GM23338 (cell line): ENCODE data around the gene SPINT3. TPM values are rescaled to one million over a fixed set of nuclear protein-coding genes. Genes with fewer than 3 reads are reported as not detected.

Experiments
- ATAC-seq: fragments of 200-7000 bp; cut with Tn5 transposase; 3 replicates; pipeline ENCODE4 v1.9.1; 2020
- DNase-seq: peaks from one replicate; pipeline ENCODE4 v3.0.0-alpha.2; 2015; ENCODE audit warnings: low spot score
- H2AFZ ChIP-seq: fragments of 200-600 bp; sonication (generic); 2 replicates; pipeline ENCODE4 v1.8.0; 2016; ENCODE audit warnings: antibody characterized with exemption, mild to moderate bottlenecking, moderate library complexity
- H3F3A ChIP-seq: fragments of 200-600 bp; sonication (generic); replicated peaks from 2 replicates; pipeline ENCODE4 v1.8.0; 2017; ENCODE audit warnings: antibody characterized with exemption, mixed run types, low read depth
- H3K27ac ChIP-seq: fragments of 200-600 bp; sonication (generic); 2 replicates; pipeline ENCODE4 v1.6.1; 2016; ENCODE audit warnings: low read depth
- H3K27me3 ChIP-seq: fragments of 200-600 bp; sonication (generic); 2 replicates; pipeline ENCODE4 v1.8.0; 2016; ENCODE audit warnings: mild to moderate bottlenecking, mixed run types, moderate library complexity; ENCODE audit not compliant: insufficient read depth
- H3K36me3 ChIP-seq: fragments of 200-600 bp; sonication (generic); 2 replicates; pipeline ENCODE4 v1.8.0; 2016; ENCODE audit warnings: mild to moderate bottlenecking; ENCODE audit not compliant: insufficient read depth
- H3K4me1 ChIP-seq: fragments of 200-600 bp; sonication (generic); 2 replicates; pipeline ENCODE4 v1.8.0; 2016; ENCODE audit warnings: mild to moderate bottlenecking, moderate library complexity; ENCODE audit not compliant: insufficient read depth
- H3K4me2 ChIP-seq: fragments of 200-600 bp; sonication (generic); 2 replicates; pipeline ENCODE4 v1.7.1; 2017; ENCODE audit warnings: mixed run types
- H3K4me3 ChIP-seq: fragments of 200-600 bp; sonication (generic); 2 replicates; pipeline ENCODE4 v1.6.1; 2016; ENCODE audit warnings: mixed run types
- H3K79me2 ChIP-seq: fragments of 200-600 bp; sonication (generic); replicated peaks from 2 replicates; pipeline ENCODE4 v1.8.0; 2017; ENCODE audit warnings: mild to moderate bottlenecking; ENCODE audit not compliant: insufficient read depth
- H3K9me2 ChIP-seq: fragments of 200-600 bp; sonication (generic); 2 replicates; pipeline ENCODE4 v1.8.0; 2017; ENCODE audit not compliant: insufficient read depth
- H4K20me1 ChIP-seq: fragments of 200-600 bp; sonication (generic); replicated peaks from 2 replicates; pipeline ENCODE4 v1.8.0; 2017; ENCODE audit warnings: mild to moderate bottlenecking; ENCODE audit not compliant: insufficient read depth
- H3K27ac Mint-ChIP-seq: 2 replicates; pipeline ENCODE4 v1.8.0; 2020; ENCODE audit warnings: inconsistent platforms, mild to moderate bottlenecking, moderate library complexity, mixed read lengths
- H3K27me3 Mint-ChIP-seq: 3 replicates; pipeline ENCODE4 v1.8.0; 2022; ENCODE audit warnings: low read depth, mild to moderate bottlenecking, moderate library complexity, mixed read lengths, inconsistent platforms; ENCODE audit not compliant: insufficient read depth, poor library complexity
- H3K36me3 Mint-ChIP-seq: 3 replicates; pipeline ENCODE4 v1.8.0; 2021; ENCODE audit warnings: low read depth, mild to moderate bottlenecking, inconsistent platforms, moderate library complexity, mixed read lengths
- H3K4me1 Mint-ChIP-seq: 3 replicates; pipeline ENCODE4 v1.8.0; 2020; ENCODE audit warnings: mild to moderate bottlenecking, inconsistent platforms, mixed read lengths
- H3K4me3 Mint-ChIP-seq: 3 replicates; pipeline ENCODE4 v1.8.0; 2021; ENCODE audit warnings: moderate library complexity, mild to moderate bottlenecking, inconsistent platforms, mixed read lengths
- H3K9me3 Mint-ChIP-seq: 3 replicates; pipeline ENCODE4 v1.8.0; 2020; ENCODE audit warnings: moderate library complexity, mild to moderate bottlenecking, inconsistent platforms, mixed read lengths
- EZH2phosphoT487 ChIP-seq: fragments of 200-600 bp; sonication (generic); IDR thresholded peaks from one replicate; pipeline ENCODE4 v1.8.1; 2018; ENCODE audit warnings: antibody characterized with exemption; ENCODE audit not compliant: unreplicated experiment
- JUNB ChIP-seq: IDR thresholded peaks from one replicate; pipeline ENCODE4 v1.6.1; 2016; ENCODE audit warnings: antibody characterized with exemption; ENCODE audit not compliant: unreplicated experiment
- POLR2AphosphoS5 ChIP-seq: IDR thresholded peaks from 2 replicates; pipeline ENCODE4 v1.6.1; 2016; ENCODE audit warnings: antibody characterized with exemption, low read depth
- REST ChIP-seq: IDR thresholded peaks from one replicate; pipeline ENCODE4 v1.6.1; 2018; ENCODE audit warnings: antibody characterized with exemption; ENCODE audit not compliant: unreplicated experiment
- ZNF114 ChIP-seq: fragments of 250-450 bp; sonication (Bioruptor Pico); IDR thresholded peaks from 2 replicates; pipeline ENCODE4 v1.5.0; 2020; ENCODE audit warnings: mild to moderate bottlenecking, moderate library complexity
- polyA plus RNA-seq: library from polyadenylated mRNA; unstranded; fragments of >200 nt; fragmentation: Nextera tagmentation; extraction: Ambion mirVana; gene quantifications from 2 replicates; pipeline ENCODE4 v1.2.1, GENCODE V29; 2016
- total RNA-seq: library from RNA; depleted of rRNA; stranded (reverse); fragments of >200 nt; shearing (Covaris generic); gene quantifications from 2 replicates; pipeline ENCODE4 v1.2.3, GENCODE V29; 2014
- TF ChIP-seq, protein P1 (sequence below): fragments of 250-450 bp; sonication (Bioruptor Pico); IDR thresholded peaks from 2 replicates; pipeline ENCODE4 v1.5.0; 2020; ENCODE audit warnings: mild to moderate bottlenecking, moderate library complexity
- TF ChIP-seq, protein P2 (sequence below), 2 experiments: fragments of 200-600 bp in 1 of 2; sonication (generic) in 1 of 2; conservative IDR thresholded peaks; 2 replicates each; pipeline versions ENCODE4 v1.5.1 to v1.6.1; 2016 to 2017; ENCODE audit warnings: antibody characterized with exemption in 2 of 2, low read depth in 2 of 2, mild to moderate bottlenecking in 2 of 2, moderate library complexity in 1 of 2

Gene SPINT3
- total and polyA plus RNA-seq, 2 experiments from 2014 or later, result not detected

DNA sequence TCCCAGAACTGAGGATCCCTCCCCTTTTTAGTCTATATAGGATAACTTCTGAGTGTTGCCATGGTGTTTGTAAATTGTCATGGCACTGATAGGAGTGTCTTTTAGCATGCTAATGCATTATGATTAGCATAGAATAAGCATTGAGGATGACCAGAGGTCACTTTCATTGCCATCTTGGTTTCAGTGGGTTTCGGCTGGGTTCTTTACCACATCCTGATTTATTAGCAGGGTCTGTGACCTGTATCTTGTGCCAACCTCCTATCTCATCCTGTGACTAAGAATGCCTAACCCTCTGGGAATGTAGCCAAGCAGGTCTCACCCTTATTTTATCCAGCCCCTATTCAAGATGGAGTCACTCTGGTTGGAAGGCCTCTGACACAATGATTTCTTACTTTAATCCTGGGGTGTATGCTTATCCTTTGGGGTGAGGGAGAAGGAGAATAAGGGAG, 26.3 kb downstream of the SPINT3 start:
- no peaks in the 10 kb centered on the region for H3K27me3 ChIP-seq
- peaks cover 10% of the 10 kb centered on the region for H3K27me3 Mint-ChIP-seq
- no peaks in the 10 kb centered on the region; the same call in 2 of the 3 replicates for H3K9me3 Mint-ChIP-seq
- ATAC-seq (no peak), DNase-seq (peak; percentile 18)
- no peaks in the 10 kb centered on the region; the same call in 1 of the 2 replicates for H3K36me3 ChIP-seq
- no peak overlapping the region for H3K4me3 ChIP-seq
- peaks cover 10% of the 10 kb centered on the region; the same call in 1 of the 2 replicates for H3K4me1 ChIP-seq
- H2AFZ ChIP-seq, result no peak overlapping the region
- no peak overlapping the region for H3K4me2 ChIP-seq
- peaks cover 26% of the 10 kb centered on the region for H3K4me1 Mint-ChIP-seq
- H3K27ac ChIP-seq, result no peak overlapping the region
- TF ChIP-seq, protein P1, sequence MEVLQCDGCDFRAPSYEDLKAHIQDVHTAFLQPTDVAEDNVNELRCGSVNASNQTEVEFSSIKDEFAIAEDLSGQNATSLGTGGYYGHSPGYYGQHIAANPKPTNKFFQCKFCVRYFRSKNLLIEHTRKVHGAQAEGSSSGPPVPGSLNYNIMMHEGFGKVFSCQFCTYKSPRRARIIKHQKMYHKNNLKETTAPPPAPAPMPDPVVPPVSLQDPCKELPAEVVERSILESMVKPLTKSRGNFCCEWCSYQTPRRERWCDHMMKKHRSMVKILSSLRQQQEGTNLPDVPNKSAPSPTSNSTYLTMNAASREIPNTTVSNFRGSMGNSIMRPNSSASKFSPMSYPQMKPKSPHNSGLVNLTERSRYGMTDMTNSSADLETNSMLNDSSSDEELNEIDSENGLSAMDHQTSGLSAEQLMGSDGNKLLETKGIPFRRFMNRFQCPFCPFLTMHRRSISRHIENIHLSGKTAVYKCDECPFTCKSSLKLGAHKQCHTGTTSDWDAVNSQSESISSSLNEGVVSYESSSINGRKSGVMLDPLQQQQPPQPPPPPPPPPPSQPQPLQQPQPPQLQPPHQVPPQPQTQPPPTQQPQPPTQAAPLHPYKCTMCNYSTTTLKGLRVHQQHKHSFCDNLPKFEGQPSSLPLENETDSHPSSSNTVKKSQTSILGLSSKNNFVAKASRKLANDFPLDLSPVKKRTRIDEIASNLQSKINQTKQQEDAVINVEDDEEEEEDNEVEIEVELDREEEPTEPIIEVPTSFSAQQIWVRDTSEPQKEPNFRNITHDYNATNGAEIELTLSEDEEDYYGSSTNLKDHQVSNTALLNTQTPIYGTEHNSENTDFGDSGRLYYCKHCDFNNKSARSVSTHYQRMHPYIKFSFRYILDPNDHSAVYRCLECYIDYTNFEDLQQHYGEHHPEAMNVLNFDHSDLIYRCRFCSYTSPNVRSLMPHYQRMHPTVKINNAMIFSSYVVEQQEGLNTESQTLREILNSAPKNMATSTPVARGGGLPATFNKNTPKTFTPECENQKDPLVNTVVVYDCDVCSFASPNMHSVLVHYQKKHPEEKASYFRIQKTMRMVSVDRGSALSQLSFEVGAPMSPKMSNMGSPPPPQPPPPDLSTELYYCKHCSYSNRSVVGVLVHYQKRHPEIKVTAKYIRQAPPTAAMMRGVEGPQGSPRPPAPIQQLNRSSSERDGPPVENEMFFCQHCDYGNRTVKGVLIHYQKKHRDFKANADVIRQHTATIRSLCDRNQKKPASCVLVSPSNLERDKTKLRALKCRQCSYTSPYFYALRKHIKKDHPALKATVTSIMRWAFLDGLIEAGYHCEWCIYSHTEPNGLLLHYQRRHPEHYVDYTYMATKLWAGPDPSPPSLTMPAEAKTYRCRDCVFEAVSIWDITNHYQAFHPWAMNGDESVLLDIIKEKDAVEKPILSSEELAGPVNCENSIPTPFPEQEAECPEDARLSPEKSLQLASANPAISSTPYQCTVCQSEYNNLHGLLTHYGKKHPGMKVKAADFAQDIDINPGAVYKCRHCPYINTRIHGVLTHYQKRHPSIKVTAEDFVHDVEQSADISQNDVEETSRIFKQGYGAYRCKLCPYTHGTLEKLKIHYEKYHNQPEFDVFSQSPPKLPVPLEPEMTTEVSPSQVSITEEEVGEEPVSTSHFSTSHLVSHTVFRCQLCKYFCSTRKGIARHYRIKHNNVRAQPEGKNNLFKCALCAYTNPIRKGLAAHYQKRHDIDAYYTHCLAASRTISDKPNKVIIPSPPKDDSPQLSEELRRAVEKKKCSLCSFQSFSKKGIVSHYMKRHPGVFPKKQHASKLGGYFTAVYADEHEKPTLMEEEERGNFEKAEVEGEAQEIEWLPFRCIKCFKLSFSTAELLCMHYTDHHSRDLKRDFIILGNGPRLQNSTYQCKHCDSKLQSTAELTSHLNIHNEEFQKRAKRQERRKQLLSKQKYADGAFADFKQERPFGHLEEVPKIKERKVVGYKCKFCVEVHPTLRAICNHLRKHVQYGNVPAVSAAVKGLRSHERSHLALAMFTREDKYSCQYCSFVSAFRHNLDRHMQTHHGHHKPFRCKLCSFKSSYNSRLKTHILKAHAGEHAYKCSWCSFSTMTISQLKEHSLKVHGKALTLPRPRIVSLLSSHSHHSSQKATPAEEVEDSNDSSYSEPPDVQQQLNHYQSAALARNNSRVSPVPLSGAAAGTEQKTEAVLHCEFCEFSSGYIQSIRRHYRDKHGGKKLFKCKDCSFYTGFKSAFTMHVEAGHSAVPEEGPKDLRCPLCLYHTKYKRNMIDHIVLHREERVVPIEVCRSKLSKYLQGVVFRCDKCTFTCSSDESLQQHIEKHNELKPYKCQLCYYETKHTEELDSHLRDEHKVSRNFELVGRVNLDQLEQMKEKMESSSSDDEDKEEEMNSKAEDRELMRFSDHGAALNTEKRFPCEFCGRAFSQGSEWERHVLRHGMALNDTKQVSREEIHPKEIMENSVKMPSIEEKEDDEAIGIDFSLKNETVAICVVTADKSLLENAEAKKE (CRISPR knock-in tag), result no peak
- TF ChIP-seq ZNF114 (CRISPR knock-in tag), result no peak
- no peak for TF ChIP-seq POLR2AphosphoS5
- no peak for TF ChIP-seq EZH2phosphoT487
- TF ChIP-seq REST, result no peak
- TF ChIP-seq JUNB, result no peak
- TF ChIP-seq, protein P2, sequence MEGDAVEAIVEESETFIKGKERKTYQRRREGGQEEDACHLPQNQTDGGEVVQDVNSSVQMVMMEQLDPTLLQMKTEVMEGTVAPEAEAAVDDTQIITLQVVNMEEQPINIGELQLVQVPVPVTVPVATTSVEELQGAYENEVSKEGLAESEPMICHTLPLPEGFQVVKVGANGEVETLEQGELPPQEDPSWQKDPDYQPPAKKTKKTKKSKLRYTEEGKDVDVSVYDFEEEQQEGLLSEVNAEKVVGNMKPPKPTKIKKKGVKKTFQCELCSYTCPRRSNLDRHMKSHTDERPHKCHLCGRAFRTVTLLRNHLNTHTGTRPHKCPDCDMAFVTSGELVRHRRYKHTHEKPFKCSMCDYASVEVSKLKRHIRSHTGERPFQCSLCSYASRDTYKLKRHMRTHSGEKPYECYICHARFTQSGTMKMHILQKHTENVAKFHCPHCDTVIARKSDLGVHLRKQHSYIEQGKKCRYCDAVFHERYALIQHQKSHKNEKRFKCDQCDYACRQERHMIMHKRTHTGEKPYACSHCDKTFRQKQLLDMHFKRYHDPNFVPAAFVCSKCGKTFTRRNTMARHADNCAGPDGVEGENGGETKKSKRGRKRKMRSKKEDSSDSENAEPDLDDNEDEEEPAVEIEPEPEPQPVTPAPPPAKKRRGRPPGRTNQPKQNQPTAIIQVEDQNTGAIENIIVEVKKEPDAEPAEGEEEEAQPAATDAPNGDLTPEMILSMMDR (conservative IDR thresholded peaks at IDR 0.05; ENCODE audit: low read depth in 2 of 2), result no peak
- H3K27ac Mint-ChIP-seq, result no peak overlapping the region
- no peaks in the 10 kb centered on the region for H3K9me2 ChIP-seq
- no peak overlapping the region for H3K4me3 Mint-ChIP-seq
- no peaks in the 10 kb centered on the region for H4K20me1 ChIP-seq
- no peaks in the 10 kb centered on the region; the same call in 2 of the 3 replicates for H3K36me3 Mint-ChIP-seq
- H3K79me2 ChIP-seq, result no peaks in the 10 kb centered on the region
- H3F3A ChIP-seq, result no peaks in the 10 kb centered on the region
